GM19240 (cell line): ENCODE results near the gene TEX101.

Experiments used
- DNase-seq: peaks from one replicate; pipeline ENCODE4 v3.0.0; 2011; ENCODE audit warnings: low spot score; ENCODE audit not compliant: insufficient read length

TEX101 gene

GRCh38 chr19:43446746-43447489, 32.2 kb downstream of the TEX101 start:
- peak; percentile 62 for DNase-seq

- DNase-seq, result no peak
These were observed 33.0 kb downstream of the TEX101 start for GRCh38 chr19:43447655-43448054.

DNA sequence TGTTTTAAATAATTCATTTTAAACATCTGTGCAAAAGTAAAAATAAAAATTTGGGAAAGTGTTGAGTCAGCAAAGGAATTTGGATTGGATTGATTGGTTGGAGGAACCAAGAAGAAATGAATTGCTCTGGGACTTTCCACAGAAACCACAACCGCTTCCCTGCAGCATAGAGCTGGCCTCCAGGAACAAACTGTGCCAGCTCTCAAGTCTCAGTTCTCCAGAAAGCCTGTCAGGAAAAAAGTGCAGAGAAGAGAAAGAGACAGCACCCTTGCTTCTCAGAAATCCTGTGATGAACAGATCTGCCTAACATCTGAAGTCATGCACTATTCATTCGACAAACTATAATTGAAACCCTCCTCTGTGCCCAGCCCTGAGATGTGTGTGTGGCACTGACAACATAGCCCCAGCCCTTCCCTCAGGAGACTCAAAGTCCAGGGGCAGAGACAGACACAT, 35.9 kb downstream of the TEX101 start:
- DNase-seq, result no peak

DNA sequence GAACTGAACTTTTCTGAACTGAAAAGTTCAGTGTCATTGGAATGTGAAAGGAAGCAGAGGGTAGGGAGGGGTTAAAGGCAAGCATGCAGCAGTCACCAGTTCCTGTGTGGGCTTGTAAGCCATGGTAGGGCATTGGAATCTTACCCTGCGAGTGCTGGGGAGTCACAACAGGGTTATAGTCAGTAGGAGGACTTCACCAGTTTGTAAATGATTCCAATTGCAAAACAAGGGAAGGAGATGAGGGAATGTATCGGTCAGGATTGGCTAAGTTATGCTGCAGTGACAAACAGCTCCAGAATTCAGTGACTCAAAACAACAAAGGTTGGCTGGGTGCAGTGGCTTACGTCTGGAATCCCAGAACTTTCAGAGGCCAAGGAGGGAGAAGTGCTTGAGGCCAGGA, 37.9 kb downstream of the TEX101 start:
- DNase-seq, result no peak

DNA sequence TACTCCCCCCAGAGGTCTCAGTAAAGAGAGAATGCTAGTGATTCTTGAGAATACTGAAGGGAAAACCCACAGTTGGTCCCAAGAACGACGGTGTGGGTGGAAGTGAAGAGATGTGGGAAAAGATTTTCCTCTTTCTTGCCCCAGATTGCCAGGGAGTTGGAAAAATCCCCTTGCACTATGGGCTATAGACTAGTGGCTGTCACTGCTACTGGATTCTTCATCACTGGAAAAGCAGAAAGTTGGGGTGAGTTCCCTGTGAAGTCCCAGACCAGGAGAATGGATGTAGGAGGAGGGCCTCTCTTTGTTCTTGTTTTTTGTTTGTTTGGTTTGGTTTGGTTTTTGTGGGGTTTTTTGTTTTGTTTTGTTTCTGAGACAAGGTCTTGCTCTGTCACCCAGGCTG, 39.3 kb downstream of the TEX101 start:
- no peak for DNase-seq

DNA sequence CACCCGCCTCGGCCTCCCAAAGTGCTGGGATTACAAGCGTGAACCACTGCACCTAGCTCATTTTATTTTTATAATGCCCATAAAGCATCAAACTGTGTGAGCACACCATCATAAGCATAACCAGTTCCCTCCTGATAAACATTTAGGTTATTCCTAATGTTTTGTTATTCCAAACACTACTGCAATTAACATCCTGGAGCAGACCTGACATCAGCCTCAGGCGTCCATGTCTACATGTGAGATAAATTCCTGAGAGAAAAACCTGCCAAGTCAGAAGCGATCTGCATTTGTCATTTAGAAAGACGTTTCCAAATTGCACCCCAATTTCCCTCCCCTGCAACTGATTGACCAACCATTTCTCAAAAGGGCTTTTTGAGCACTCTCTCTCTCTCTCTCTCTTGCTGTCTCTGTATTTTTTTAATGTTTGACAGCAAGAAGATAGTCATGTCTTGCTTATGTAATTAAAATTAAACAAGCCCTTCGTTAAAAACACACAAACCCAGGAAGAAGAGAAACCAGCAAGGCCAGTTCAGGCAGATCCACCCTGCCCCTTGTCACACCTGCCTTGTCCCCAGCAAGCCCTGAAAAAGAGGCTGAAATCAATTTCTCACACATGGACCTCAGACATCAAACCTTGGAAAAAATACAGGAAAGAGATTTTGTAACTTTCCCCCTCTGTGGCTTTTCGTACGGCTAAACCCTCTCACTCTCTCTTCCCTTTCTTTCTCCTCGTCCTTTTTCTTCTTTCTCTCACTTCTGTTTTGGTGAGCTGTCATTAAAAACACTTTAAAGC, 40.8 kb downstream of the TEX101 start:
- DNase-seq, result no peak

DNA sequence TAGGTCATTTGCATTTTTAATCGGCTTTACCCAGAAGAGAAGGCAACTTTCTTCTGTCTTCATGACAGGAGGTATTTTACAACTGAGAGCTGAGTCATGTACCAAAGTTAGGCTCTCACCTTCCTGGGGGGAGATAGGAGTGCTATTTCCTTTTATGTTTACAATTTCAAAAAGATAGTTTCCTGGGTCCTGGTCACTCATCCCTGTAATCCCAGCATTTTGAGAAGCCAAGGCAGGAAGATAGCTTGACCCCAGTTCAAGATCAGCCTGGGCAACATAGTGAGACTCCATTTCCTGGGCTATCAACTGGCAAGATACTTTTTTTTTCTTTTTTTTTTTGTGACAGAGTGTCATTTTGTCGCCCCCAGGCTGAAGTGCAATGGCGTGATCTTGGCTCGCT, 43.1 kb downstream of the TEX101 start:
- no peak for DNase-seq

DNA sequence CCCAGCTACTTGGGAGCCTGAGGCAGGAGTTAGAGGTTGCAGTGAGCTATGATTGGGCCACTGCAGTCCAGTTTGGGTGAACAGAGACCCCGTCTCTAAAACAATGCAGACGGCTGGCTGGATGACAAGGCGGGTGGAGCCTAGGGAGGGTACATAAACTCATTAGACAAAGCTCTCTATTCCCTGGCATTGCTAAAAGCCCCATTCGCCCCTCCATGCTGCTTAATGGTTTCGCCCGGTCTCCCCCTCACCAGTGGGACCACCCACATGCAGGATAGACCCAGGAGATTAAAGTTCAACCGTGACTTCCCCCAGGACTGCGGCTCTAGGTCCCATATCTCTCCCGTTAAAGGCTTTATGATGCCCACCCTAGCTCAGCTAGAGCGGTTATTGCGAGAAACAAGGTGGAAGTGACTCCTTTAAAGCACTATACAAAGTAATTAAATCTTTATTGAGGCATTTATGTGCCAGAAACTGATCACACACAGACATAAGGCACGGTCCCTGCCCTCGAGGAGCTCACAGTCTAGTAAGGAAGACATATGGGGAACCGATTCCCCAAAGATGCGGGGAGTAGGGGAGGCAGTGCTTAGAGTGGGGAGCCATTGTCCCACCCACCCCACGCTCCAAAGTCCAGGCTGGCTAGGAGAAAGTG, 45.8 kb downstream of the TEX101 start:
- DNase-seq, result no peak

DNA sequence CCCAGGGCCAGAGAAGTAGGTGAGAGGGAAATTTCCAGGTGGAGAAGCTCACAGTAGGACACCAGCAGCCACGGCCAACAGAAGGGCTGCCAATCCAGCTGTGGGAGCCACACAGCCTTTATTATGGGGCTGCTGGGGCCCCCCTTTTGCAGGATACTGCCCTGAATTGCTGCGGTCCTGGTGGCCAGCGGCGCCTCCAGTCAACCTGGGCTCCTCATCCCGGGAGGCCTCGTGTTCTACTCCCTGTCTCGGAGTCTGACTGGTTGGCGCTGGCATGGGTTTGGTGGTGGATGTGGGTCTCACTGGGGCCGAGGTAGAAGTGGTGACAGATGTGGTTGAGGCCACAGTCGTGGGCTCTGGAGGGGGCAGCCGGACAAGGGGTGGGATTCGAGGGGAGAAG, 46.6 kb downstream of the TEX101 start:
- no peak for DNase-seq

DNA sequence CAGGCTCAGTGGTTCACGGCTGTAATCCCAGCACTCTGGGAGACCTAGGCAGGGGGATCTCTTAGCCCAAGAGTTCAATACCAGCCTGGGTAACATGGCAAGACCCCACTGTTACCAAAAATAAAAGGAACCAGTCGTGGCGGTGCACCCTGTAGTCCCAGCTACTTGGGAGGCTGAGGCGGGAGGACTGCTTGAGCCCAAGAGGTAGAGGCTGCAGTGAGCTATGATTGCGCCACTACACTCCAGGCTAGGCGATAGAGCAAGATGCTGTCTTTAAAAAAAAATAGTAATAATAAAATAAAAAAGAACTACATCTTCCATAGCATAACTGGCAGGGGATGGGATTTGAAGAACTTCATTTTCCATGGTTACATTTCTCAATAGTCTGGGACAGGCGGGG, 47.7 kb downstream of the TEX101 start:
- no peak for DNase-seq

- DNase-seq, result no peak
These were observed 48.2 kb downstream of the TEX101 start for GRCh38 chr19:43462785-43463380.

GRCh38 chr19:43463381-43464133, 48.9 kb downstream of the TEX101 start:
- DNase-seq, result peak; percentile 90

GRCh38 chr19:43464134-43464775, 49.6 kb downstream of the TEX101 start:
- DNase-seq, result peak; percentile 27

DNA sequence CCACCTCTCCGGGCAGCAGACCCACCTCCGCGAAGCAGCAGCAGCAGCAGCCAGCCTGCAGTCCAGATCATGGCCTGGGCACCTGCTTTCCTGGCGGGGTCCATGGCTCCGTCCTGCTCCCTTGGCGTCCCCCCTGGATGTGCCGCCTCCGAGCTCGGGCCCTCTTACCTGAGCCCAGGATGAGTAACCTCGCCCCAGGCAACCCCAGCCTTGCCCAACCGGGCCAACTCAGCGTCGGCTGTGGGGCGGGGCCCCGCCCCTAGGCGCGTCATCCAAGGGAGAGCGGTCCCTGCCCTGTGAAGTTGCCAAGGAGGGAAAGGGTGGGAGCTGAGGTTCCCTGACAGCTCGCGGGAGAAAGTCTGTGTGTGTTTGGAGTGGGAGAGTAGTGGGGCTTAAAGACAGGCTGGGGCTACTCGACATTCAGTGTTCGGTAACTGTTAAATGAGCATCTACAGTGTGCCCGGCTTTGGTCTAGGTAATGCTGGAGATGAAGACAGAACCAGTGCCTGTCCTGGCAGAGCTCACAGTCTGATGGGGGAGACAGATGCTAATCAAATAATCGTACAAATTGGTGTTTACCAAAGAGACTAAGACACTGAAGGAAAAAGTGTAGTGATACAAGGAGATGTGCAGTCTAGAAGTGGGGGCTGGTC, 50.9 kb downstream of the TEX101 start, which contains the start of gene LYPD3:
Gene LYPD3, minus strand, starts transcription at position 141 of the 653 bp plus-strand sequence. Its CDS starts 37 bp downstream, at position 104.
- no peak for DNase-seq

- no peak for DNase-seq
These were observed 52.1 kb downstream of the TEX101 start for GRCh38 chr19:43466793-43467192.

DNA sequence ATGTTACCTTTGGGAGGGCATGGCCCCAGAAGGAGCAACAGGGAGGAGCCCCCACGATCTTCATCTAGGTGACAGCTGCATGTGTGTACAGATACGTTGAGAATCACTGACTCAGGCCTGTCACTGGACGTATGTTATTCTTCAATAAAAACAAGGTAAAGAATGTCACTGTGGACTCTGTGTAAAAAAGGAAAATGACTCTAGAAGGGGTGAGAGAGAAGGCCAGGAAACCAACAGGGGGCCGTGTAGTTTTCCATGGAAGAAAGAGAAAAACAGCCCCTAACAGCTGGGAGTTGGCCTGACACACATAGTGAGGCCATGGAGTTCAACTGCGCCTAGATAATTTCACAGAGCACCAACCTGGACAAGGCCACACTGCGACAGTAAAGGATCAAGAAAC, 52.6 kb downstream of the TEX101 start:
- DNase-seq, result no peak

- DNase-seq, result no peak
These were observed 53.0 kb downstream of the TEX101 start for GRCh38 chr19:43467730-43468129.
